DMS 273 (cell line): ENCODE measurements around the gene ANAPC2.
A peak's percentile ranks its signal among the peaks of the same experiment; 100 is the strongest.

ENCODE experiments used
- DNase-seq: peaks from one replicate; lab custom pipeline; 2025; ENCODE audit not compliant: unreplicated experiment; lab: John Stamatoyannopoulos, UW

The ANAPC2 gene

GRCh38 chr9:137164370-137165249 lies 23.8 kb downstream of the ANAPC2 start:
- no peak for DNase-seq

GRCh38 chr9:137163805-137164204 lies 24.6 kb downstream of the ANAPC2 start:
- no peak for DNase-seq

- no peak for DNase-seq
Measured at GRCh38 chr9:137163365-137163715, 25.0 kb downstream of the ANAPC2 start.

- no peak for DNase-seq
Measured at GRCh38 chr9:137162505-137163364, 25.6 kb downstream of the ANAPC2 start.

GRCh38 chr9:137161558-137162486 lies 26.5 kb downstream of the ANAPC2 start:
- DNase-seq, result peak; percentile 65

- peak; percentile 65 for DNase-seq
Measured at GRCh38 chr9:137160716-137161557, 27.4 kb downstream of the ANAPC2 start.

- no peak for DNase-seq
Measured at GRCh38 chr9:137160054-137160425, 28.3 kb downstream of the ANAPC2 start.

- no peak for DNase-seq
Measured at GRCh38 chr9:137159105-137160053, 29.0 kb downstream of the ANAPC2 start.

- DNase-seq, result no peak
Measured at GRCh38 chr9:137158625-137159024, 29.7 kb downstream of the ANAPC2 start.

- DNase-seq, result peak; percentile 75
Measured at GRCh38 chr9:137157618-137158415, 30.5 kb downstream of the ANAPC2 start.

GRCh38 chr9:137156567-137157375 lies 31.6 kb downstream of the ANAPC2 start:
- no peak for DNase-seq

- DNase-seq, result no peak
Measured at GRCh38 chr9:137152844-137153405, 35.4 kb downstream of the ANAPC2 start.

- peak; percentile 50 for DNase-seq
Measured at GRCh38 chr9:137150617-137151457, 37.5 kb downstream of the ANAPC2 start.

- DNase-seq, result no peak
Measured at GRCh38 chr9:137149942-137150616, 38.3 kb downstream of the ANAPC2 start.

- no peak for DNase-seq
Measured at GRCh38 chr9:137149363-137149762, 39.0 kb downstream of the ANAPC2 start.

- DNase-seq, result no peak
Measured at GRCh38 chr9:137148661-137149060, 39.7 kb downstream of the ANAPC2 start.
